ENCODE measurements around the gene AGPAT2.

Gene AGPAT2

DNA sequence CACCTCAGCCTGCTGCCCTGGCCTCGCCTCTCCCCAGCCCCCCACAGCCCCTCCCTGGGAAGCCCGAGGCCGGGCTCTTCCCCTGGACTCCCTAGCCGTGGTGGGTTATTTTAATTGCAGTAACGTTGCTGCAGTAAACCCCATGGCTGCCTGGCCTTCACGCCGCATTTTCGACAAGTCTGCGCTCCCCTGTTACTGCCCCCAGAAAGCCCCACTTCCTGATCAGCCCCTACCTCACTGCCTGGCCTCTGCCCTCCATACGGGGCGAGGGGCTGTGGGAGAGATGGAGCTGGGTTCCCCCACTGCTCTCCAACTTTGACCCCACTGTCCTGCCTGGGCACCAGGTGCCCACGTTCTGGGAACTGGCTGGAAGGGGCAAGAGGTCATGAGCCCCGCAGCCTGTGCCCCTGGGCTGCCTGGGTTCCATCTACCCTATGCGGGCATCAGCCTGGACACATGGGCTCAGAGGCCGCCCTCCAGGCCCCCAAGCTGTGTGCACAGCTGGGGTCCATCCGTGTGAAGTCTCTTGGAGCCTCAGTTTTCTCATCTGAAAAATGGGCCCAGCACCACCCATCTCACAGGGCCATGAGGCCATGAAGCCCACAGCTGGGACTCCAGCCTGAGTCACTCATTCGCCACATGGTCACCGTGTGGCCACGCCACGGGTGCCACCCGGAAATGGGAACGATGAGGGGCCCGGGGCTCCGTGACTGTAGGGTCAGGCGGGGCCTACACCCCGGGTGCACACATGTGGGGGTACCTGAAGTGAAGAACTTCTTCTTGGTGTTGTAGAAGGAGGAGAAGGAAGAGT, 13.1 kb downstream of the AGPAT2 start:
- Histone ChIP-seq H3K27ac (ENCODE audit: extremely low read depth, low read depth, low read length) (no peak overlapping the region), H3K9me3 (ENCODE audit: control insufficient read depth, insufficient read depth, low read depth, low read length) (no peaks in the 10 kb centered on the region), H3K4me3 (ENCODE audit: low read depth, low read length) (no peak overlapping the region), H3K4me1 (ENCODE audit: control insufficient read depth, insufficient read depth, low read length) (no peaks in the 10 kb centered on the region), H3K36me3 (ENCODE audit: control insufficient read depth in 2 of 2, insufficient read depth in 1 of 2, low read length in 2 of 2) (peaks cover 0 to 26% of the 10 kb centered on the region in 2 experiments; a peak in 1 of 3 replicates)
- ChIA-PET CTCF (interaction anchor here (0.5 to 3.4 kb wide), 6 partner anchors 16 to 196 kb away, joined by 3 to 24 read pairs (median 4); no protein-coding TSS in a partner anchor), POLR2A (interaction anchor here (1.3 to 5.1 kb wide), 3 partner anchors 13 to 54 kb away, joined by 3 to 19 read pairs (median 4); partner anchors contain the start of gene AGPAT2)
- TF ChIP-seq ZNF223 (tag by site-specific recombination; IDR thresholded peaks at IDR 0.05) (no peak), ZNF660 (tag by site-specific recombination; IDR thresholded peaks at IDR 0.05) (no peak), BCL11A (tag by site-specific recombination; IDR thresholded peaks at IDR 0.05; ENCODE audit: low read depth) (peak; percentile 53), GFI1B (tag by site-specific recombination; IDR thresholded peaks at IDR 0.05) (no peak), ZFP3 (tag by site-specific recombination; IDR thresholded peaks at IDR 0.05; ENCODE audit: low read depth) (no peak), ZNF658 (tag by site-specific recombination; IDR thresholded peaks at IDR 0.05) (no peak), ZNF266 (tag by site-specific recombination; IDR thresholded peaks at IDR 0.05; ENCODE audit: low read depth) (no peak), ZBTB17 (tag by site-specific recombination; IDR thresholded peaks at IDR 0.05) (no peak), ZBTB7A (tag by site-specific recombination; IDR thresholded peaks at IDR 0.05; ENCODE audit: low read depth) (0 out of 2 replicates have a peak, but pooled peaks have one; percentile 57), ZNF514 (tag by site-specific recombination; IDR thresholded peaks at IDR 0.05) (no peak), ZSCAN23 (tag by site-specific recombination; IDR thresholded peaks at IDR 0.05) (no peak), ZNF311 (tag by site-specific recombination; IDR thresholded peaks at IDR 0.05; ENCODE audit: borderline replicate concordance) (no peak), HOXC10 (CRISPR knock-in tag; IDR thresholded peaks at IDR 0.05) (no peak), ZNF175 (tag by site-specific recombination; IDR thresholded peaks at IDR 0.05) (no peak), ZNF324 (tag by site-specific recombination; IDR thresholded peaks at IDR 0.05) (no peak), ZFHX2 (tag by site-specific recombination; conservative IDR thresholded peaks at IDR 0.05) (no peak), ZNF391 (tag by site-specific recombination; IDR thresholded peaks at IDR 0.05; ENCODE audit: borderline replicate concordance, low read depth) (0 out of 2 replicates have a peak, but pooled peaks have one; percentile 30), ZNF292 (tag by site-specific recombination; IDR thresholded peaks at IDR 0.05; ENCODE audit: borderline replicate concordance, low read depth) (no peak), KLF8 (tag by site-specific recombination; IDR thresholded peaks at IDR 0.05) (peak; percentile 57; the same call in 1 of the 2 replicates), SP7 (tag by site-specific recombination; IDR thresholded peaks at IDR 0.05) (no peak)
- TF ChIP-seq, protein P1, sequence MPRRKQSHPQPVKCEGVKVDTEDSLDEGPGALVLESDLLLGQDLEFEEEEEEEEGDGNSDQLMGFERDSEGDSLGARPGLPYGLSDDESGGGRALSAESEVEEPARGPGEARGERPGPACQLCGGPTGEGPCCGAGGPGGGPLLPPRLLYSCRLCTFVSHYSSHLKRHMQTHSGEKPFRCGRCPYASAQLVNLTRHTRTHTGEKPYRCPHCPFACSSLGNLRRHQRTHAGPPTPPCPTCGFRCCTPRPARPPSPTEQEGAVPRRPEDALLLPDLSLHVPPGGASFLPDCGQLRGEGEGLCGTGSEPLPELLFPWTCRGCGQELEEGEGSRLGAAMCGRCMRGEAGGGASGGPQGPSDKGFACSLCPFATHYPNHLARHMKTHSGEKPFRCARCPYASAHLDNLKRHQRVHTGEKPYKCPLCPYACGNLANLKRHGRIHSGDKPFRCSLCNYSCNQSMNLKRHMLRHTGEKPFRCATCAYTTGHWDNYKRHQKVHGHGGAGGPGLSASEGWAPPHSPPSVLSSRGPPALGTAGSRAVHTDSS (tag by site-specific recombination; IDR thresholded peaks at IDR 0.05): 0 out of 2 replicates have a peak, but pooled peaks have one; percentile 12
- TF ChIP-seq, protein P2, sequence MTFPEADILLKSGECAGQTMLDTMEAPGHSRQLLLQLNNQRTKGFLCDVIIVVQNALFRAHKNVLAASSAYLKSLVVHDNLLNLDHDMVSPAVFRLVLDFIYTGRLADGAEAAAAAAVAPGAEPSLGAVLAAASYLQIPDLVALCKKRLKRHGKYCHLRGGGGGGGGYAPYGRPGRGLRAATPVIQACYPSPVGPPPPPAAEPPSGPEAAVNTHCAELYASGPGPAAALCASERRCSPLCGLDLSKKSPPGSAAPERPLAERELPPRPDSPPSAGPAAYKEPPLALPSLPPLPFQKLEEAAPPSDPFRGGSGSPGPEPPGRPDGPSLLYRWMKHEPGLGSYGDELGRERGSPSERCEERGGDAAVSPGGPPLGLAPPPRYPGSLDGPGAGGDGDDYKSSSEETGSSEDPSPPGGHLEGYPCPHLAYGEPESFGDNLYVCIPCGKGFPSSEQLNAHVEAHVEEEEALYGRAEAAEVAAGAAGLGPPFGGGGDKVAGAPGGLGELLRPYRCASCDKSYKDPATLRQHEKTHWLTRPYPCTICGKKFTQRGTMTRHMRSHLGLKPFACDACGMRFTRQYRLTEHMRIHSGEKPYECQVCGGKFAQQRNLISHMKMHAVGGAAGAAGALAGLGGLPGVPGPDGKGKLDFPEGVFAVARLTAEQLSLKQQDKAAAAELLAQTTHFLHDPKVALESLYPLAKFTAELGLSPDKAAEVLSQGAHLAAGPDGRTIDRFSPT (tag by site-specific recombination; IDR thresholded peaks at IDR 0.05): peak; percentile 68
- TF ChIP-seq, protein P3, sequence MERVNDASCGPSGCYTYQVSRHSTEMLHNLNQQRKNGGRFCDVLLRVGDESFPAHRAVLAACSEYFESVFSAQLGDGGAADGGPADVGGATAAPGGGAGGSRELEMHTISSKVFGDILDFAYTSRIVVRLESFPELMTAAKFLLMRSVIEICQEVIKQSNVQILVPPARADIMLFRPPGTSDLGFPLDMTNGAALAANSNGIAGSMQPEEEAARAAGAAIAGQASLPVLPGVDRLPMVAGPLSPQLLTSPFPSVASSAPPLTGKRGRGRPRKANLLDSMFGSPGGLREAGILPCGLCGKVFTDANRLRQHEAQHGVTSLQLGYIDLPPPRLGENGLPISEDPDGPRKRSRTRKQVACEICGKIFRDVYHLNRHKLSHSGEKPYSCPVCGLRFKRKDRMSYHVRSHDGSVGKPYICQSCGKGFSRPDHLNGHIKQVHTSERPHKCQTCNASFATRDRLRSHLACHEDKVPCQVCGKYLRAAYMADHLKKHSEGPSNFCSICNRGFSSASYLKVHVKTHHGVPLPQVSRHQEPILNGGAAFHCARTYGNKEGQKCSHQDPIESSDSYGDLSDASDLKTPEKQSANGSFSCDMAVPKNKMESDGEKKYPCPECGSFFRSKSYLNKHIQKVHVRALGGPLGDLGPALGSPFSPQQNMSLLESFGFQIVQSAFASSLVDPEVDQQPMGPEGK (tag by site-specific recombination; IDR thresholded peaks at IDR 0.05): peak; percentile 48
- TF ChIP-seq, protein P4, sequence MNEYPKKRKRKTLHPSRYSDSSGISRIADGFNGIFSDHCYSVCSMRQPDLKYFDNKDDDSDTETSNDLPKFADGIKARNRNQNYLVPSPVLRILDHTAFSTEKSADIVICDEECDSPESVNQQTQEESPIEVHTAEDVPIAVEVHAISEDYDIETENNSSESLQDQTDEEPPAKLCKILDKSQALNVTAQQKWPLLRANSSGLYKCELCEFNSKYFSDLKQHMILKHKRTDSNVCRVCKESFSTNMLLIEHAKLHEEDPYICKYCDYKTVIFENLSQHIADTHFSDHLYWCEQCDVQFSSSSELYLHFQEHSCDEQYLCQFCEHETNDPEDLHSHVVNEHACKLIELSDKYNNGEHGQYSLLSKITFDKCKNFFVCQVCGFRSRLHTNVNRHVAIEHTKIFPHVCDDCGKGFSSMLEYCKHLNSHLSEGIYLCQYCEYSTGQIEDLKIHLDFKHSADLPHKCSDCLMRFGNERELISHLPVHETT (tag by site-specific recombination; IDR thresholded peaks at IDR 0.05): peak; percentile 59; the same call in 1 of the 2 replicates
